Activated T-cell treated with anti-CD3 and anti-CD28 coated beads, Interleukin-2, amount 50 U/mL, for 1 hour (primary cell): ENCODE measurements around the gene NXN.
A peak's percentile ranks its signal among the peaks of the same experiment; 100 is the strongest.
"Not testable (repeated sequence)": the region's sequence is repeated elsewhere in the genome, so short reads cannot be mapped to it uniquely, and the experiment has no call there.

Source experiments
- DNase-seq: peaks from one replicate; pipeline ENCODE4 v3.0.0-alpha.2; 2020

The NXN gene

DNA sequence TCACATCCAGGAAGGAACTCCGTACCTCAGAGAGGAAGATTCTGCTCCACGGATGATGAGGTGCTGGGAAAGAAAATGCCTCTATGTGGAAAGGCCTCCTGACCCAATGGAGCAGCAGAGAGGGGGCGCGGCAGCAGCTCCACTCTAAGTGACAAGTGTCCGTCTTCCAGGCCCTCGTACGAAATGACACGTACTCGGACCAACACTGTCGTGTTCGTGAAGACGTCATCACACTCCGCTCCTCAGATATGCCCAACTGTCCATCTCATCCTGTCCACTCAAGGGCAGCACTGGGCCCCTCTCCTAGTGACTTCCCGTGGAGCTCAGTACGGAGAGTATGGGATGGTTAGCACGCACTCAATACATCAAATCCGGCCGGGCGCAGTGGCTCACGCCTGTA is 165.2 kb downstream of the NXN start:
- DNase-seq: no peak

DNA sequence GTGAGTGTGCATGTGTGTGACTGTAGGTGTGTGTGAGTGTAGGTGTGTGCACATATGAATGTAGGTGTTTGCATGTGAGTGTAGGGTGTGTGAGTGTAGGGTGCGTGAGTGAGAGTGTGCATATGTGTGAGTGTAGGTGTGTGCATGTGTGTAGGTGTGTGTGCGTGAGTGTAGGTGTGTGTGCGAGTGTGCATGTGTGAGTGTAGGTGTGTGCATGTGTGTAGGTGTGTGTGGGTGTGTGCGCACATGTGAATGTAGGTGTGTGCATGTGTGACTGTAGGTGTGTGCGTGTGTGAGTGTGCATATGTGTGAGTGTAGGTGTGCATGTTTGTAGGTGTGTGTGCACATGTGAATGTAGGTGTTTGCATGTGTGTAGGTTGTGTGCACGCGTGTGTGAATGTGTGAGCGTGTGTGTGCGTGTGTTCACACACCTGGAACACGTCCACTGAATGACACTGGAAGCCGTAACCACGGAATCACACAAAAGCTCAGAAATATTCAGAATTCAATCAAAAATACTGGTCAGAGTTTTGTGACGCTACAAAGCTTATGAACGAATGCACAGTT is 166.9 kb downstream of the NXN start:
- no peak for DNase-seq

DNA sequence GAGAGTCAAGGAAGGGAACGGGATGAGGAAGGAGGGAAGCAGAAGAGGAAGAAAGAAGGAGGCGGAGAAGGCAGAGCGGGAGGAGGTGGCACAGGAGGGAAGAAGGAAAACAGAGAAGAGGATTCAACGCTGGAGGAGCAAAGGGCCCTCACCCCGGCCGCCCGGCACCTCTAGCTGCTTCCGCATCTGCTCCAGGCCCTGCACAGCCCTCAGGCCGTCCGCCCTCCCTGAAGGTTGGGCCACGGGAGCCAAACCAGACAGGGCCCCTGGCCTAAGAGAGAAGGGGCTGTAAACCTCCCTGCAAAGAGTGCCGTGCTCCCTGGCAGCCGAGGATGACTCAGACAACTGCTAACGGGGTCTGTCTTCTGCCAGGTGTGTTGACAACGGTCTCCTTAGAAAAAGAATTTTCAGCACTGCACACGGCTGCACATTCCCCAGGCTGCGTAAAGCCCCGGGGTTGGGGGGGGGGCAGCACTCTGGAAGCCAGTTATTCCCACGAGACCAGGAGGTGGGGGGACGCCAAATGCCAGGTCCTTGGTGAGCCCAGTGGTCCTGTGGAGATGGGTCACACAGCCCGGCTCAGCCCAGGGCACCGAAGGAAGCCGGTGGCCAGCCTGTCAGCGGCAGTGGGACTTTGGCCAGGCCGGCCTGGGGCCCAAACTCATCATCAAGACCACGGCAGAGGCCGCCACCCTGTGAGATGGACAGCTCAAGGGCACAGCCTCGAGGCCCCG is 168.4 kb downstream of the NXN start:
- DNase-seq: no peak

DNA sequence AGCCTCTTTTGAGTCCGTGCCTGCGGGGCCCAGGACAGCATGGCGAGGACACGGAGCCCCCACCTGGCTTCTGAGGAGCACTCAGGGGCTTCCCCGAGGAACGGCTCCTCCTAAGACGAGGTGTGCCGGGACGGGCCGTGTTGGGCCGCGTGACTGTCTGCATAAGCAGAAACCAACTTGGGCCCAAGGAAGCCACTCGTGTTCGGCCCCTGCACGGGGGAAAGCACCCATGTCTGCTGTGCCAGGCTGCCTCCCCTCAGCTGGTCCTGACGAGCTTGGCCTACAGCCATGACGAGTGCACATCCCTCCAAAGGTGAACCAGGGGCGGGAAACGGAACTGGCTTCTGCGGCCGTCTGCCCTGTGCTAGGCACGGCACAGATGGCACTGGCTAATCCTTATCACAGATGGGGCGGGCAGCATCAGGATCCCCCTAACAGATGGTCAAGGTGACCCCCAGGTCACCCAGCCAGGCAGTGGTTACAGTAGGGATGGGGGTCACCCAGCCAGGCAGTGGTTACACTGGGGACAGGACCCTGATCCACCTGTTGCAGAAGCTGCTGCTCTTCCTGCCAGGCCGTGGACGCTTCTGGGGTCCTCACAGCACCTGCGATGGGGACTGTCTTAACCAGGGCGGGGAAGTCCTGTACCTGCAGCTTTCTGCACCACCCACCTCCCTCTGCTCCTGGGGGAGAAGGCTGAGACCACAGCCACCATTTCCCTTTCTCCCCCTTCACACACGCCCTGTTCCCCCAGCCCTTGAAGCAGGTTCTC is 171.9 kb downstream of the NXN start:
- no peak for DNase-seq

DNA sequence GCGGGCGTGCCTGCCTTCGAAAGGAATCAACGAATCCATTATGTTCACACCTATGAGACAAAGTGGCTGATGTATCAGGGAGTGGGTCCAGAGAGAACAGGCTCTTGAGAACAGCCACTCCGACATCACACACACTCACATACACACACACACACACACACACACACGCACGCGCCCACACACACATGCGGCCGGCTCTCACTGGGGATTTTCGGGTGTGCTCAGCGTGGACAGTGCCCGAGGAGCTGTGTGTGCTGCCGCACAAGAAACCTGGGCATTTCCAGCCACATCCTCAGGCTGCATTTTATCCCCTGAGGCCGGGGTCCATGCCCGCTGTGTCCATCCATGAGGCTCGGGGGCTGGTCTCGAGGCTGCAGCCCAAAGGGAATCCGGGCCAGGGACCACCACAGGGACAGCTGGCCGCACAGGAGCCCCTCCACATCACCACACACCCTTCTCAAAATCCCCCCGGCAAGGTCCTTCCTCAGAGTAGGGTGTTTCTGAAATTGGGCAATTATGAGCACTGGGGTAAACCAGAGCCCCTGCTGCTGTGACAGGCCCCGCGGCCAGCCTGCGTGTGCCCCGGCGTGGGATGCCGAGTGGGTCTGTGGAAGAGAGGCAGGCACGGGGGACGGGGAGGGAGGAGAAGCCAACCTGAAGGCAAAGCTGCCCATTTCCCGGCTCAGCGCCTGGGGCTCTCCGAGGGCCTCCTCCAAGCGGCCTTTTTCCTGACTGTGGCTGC is 172.6 kb downstream of the NXN start:
- DNase-seq: no peak

DNA sequence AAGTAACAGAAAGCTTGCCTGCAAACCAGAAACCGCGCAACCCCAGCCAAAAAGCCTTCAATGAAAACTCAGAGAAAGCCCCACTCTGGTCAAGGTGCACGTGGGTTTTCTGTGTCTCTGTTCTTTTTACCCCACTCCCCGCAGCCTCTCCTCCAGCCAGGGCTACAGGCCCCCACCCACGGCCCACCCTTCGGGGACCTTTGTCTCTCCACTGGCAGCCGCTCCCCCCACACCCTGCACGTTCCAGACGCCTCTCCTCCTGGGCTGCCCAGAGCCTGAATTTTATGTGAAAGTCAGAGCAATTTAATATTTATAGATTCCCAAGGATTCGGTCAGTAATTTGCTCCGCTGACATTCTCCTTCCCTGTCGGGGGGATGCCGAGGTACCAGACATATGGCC is 173.2 kb downstream of the NXN start:
- DNase-seq: no peak

DNA sequence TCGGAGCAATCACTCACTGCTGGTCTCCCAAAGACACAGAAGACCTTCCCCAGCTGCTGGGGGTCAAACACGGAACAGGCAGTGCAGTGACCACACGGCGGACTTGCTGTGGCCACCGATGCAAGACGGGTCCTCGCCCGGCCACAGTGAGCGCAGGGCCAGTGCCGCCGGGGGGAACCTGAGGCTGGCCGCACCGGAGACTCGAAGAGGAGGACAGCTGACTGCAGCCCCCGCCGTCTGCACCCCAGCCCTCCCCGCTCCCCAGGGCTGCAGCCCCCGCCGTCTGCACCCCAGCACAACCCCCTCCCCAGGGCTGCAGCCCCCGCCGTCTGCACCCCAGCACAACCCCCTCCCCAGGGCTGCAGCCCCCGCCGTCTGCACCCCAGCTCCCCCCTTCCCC is 173.7 kb downstream of the NXN start:
- not testable (repeated sequence) for DNase-seq

DNA sequence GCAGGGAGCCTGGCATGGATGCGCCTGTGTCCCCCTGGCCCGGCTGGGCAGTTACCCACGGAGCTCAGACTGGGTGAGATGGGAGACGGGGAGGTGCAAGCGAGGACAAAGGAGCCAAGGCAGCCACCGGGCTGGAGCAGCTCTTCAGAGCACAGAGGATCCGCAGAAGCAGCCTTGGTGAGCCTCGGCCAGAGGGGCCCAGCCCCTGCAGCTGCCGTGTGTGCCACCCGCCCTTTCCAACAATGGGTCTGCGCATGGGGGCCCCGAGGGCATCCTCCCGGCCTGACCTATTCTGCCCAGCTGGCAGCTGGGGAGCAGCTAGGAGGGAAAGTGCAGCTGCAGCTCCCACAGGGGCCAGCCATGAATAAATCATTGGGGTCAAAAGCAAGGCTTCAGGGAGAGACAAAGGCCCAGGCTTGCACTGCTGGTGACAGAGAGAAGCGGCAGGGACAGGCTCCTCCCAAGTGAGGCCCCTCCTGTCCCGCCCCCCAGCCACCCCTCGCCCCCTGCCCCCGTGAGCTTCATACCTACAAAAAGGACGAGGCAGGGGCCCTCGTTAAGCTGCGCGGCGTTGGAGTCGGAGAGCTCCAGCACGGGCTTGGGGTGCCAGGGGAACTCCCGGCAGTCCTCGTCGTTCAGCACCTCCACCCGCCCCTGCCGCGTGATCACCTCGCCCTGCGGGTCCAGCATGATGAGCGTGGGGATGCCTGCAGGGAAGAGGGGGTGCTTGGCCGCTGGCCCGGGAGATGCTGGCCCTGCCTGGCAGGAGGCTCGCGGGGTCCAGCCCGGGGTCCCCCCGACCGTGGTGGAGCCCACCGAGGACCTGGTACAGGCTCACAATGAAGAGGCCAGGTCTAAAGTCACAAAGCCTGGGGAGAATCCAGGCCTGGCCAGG is 174.8 kb downstream of the NXN start:
- DNase-seq: no peak

DNA sequence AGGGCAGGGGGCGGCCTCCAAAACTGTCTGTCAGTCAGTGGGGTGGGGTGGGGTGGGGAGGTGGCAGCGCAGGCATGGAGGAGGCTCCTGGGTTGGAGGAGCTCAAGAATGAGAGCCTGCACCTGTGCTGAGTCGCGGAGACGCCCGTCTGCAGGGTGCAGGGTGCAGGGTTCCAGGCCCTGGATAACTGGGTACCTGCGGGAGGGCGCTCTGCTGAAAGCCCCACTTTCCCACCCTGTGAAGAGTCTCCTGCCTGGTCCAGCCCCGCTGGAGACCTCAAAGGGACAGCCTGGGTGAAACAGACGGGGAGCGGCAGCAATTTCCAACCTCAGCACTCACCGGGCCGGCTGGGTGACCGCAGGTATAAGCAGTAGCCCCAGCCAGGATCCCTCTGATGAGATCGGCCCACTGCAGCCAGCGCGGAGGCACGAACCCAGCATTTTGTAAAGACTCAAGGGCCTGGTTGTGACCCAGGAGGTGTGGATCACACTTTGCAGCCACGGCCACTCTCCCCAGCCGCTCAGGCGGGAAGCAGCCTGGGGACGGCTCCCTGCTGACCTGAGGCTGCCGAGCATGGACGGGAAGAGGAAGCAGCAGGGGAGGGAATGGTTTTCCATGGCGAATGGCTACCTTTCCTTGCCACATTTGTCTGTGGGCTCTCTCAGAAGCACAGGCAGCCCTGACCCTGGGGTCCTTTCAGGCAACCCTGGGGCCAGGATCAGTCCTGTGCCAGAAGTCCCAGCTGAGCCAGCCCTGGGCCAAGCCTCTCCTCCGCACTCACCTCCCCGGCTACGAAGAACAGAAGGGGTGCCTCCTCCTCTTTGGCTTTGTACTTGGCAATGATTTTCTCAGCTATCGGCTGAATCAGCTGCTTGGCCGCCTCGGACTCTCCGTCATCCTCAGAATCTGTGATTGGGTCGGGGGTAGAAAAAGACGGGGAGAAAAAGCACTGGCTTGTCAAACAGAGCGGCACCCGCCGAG is 176.4 kb downstream of the NXN start:
- no peak for DNase-seq

DNA sequence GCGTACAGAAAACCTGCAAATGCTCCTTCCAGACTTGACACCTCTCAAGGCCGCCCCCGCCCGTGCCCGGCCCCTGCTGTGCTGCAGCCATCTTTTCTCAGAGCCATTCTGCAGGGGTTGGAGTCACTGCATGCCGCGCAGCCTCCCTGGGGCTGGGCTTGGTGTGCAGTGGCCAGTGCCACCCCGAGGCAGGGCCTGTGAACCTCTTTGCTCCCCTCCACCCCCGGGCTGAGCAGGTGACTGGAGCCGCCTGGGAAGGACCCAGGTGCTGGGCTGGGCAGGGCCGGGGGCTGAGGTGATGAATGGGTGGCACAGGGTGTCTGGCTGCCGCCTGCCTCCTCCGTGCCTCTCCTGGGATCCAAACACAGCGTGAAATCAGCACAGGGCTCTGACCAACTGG is 177.1 kb downstream of the NXN start:
- DNase-seq: no peak

DNA sequence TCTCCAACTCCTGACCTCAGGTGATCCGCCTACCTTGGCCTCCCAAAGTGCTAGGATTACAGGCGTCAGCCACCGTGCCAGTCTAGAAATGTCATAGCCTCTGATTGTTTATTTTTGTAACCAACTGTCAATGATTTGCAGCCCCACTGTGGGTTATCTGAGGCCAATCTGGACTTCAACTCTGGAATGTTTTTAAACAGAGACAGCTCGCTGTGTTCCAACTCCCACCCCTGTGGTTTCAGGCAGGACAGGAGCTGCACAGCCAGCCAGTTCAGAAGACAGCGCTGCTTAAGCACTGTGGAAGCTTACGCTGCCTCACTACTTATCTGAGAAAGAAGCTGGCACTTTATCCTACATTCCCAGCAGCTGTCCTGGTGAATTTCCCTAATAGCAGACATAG is 177.9 kb downstream of the NXN start:
- DNase-seq: no peak

DNA sequence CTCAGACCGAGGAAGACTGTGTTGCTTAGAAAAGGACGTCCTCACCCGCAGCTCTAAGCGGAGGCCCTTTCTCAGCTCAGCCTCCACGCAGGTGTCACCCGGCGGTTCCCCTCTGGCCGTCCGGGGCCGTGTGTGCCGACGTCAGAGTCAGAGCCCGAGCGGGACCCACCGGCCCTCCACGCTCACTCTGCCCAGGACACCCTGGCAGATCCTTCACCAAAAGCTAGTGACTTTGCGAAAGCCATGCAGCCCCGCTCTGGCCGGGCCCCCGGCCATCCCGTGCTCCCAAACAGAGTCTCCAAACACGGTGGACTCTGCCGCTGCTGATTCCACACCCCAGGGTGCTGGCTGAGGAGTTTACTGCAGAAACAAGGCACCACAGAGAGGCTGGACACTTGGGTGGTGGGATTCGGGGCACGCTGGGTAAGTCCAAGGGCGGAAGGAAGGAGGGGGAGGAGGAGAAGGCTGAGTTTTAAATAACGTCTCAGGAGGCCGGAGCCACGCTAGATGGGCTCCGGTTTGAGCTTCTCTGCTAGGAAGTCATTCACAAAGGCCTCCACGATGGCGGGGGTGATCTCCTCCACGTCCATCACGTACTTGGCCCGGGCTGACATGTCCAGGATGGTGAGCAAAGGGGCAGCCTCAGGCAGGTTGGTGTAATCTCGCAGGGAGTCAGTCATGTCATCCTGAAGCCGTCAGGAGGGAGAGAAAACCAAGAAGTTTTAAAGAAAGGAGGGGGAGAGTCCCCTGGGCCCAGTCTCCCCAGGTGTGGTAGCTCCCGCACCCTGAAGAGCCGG is 178.9 kb downstream of the NXN start:
- no peak for DNase-seq

DNA sequence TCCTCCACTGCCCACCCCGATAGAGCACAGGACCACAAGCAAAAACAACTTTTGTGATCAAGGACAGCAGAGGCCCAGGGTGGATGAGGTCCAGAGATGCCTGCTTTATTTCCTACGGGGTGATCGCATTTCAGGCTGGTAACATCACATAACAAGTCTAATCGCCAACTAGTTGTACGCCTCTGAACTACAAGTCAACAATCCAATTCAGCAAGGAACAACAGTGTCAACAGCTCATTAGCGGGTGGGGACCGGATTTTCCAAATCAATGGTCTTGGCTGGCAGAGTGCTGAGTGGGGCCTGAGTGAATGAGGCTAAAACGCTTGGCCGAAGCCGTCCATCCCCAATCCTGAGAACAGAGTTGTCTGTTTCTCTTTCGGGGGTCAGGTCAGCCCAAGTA is 180.3 kb downstream of the NXN start:
- DNase-seq: no peak

DNA sequence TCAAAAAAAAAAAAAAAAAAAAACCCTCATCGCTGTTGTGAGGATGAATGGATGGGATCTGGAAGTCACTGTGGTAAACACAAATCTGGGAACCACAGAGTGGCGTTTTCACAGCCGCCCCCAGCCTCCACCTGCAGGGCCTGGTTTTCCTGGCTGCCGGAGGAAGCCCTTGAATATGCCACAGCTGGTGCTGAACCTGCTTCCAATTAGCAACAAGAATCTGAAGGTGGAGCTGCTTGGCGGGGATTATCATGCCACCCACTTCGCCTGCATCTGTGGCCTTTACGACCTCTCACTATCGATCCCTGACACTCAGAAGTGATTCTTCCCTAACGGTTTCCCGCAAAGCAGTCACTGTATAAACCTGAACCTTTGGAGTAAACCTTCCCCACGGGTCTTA is 181.3 kb downstream of the NXN start:
- DNase-seq: no peak

DNA sequence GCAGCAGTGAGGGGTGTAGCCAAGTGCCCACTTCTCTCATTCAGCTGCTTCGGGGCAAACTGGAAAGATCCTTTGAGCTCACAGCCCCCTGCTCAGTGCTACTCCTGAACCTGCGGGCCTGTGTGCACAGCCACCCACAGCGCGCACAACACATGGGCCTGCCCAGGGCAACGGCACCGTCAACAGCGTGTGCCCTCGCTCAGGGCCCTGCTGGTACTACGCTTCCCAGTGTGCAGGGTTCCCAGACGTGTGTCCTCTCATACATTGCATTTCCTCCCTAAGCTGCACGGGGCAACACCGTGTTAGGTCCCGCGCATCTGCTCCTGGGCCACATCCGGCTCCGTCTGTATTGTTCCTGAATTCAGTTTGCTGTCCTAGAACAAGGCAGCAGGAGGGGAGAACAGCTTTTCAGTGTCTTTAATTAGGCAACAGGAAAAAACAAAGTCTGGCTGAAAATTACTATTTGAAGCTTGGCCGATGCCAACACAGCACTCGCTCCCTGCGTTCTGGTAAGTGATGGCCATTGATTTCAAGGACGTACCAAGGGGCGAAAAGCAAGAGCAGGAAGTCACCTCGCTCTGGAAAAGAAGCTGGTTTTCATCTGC is 182.2 kb downstream of the NXN start:
- no peak for DNase-seq

DNA sequence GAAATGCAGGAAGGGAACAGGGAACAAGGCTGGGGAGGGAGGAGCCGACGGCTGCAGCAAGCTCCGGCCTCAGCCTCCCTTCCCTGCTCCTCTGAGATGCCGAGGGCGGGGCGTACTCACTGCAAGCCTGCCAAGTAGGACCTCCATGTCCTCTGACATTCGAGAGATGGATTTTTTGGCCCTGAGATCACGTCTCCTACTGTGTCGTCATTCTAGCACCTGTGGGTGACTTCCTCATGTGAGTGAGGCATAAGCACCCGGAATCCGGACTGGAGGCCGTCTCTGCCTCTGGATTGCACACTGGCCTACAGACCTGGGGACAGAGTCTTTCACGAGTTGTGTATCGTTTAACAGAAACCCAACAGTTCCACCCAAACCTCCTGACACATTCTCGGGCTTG is 183.0 kb downstream of the NXN start:
- DNase-seq: no peak

DNA sequence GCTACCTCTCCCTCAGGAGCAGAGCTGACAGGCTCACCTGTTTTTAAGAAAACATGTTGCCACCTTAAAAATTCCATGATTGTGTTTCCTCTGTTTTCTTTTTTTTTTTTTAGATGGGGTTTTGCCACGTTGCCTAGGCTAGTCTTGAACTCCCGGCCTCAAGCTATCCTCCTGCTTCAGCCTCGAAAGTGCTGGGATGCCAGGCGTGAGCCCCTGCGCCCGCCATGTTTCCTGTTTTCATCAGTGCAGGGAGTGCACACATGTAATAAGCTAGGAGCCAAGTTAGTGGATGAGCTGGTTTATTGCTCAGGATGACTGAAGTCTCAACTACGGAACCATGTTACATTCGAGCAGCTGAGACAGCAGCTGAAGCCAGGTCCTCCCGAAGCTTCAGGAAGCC is 183.9 kb downstream of the NXN start:
- DNase-seq: no peak

DNA sequence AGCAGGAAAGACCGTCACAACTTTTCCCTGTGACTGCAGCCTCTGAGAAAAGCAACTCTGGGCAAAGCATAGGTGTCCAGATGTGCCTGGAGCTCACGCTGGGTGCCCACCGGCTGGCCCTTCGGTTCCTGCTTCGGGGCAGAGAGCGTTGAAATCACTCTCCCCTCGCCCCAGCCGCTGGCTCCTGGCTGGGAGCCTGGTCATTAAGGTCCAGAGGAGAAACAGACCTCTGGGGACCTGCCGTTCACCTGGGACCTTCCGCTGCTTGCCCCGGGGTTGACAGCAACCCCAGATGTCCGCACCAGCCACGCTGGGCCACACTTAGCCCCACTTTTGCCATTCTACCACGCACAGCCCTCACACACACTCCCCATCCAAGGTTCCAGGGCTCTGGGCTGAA is 184.3 kb downstream of the NXN start:
- no peak for DNase-seq

DNA sequence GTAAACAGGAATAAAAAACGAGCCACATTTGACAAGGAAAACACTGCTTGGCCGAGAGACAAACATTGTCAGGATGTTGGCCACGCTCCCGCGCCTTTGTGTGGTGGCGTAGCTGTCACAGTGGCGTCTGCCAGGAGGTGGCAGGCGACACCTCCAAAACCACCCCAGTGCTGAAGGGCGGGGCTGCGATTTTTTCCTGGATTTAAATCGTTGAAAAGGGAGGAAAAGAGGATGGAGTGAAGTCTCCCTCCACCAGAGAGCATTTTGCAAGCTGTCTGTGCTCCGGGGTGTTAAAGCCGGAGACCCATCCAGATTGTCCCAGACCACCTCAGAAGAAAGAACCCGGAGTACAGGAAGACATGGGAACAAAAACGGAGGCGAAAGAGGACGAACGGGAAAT is 184.7 kb downstream of the NXN start:
- DNase-seq: peak; percentile 51

DNA sequence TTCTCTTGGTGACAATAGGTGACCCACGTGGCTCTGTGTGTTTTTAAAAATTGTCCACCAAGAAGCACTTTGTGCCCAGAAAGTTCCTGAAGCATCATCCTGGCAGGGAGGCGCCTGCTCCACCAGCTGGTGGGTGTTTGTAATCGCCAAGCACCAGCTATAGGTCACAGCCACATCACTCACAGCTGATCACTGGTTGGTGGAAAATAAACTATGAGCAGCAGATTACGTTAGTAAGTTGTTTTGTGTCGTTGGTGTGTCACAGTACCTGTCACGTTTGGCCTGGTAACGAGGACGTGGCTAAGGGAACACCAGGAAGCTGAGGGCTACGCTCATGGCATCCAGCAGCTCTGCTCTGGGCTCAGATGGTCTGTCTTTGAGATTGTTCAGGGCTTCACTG is 187.3 kb downstream of the NXN start:
- no peak for DNase-seq
